ENCODE results near the gene KLF2.

DNA sequence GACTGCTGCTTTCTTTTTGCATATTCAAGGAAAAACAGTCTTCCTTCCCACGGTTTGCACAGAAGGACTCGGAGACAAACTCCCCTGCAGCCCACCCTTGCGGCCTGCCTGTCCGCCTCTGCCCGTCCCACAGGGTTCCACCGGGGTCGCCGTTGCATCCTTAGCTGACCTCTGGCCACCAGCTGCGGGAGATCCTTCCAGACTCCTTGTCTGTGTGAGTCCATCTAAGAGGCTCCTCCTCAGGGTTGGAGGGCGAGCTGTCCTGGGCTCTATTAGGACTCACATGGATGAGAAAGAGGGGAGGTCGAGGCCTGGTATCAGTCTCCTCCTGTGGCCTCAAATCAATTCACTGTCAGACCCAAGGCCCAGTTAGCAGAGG, 39.2 kb downstream of the KLF2 start:
- TF ChIP-seq, protein P1, sequence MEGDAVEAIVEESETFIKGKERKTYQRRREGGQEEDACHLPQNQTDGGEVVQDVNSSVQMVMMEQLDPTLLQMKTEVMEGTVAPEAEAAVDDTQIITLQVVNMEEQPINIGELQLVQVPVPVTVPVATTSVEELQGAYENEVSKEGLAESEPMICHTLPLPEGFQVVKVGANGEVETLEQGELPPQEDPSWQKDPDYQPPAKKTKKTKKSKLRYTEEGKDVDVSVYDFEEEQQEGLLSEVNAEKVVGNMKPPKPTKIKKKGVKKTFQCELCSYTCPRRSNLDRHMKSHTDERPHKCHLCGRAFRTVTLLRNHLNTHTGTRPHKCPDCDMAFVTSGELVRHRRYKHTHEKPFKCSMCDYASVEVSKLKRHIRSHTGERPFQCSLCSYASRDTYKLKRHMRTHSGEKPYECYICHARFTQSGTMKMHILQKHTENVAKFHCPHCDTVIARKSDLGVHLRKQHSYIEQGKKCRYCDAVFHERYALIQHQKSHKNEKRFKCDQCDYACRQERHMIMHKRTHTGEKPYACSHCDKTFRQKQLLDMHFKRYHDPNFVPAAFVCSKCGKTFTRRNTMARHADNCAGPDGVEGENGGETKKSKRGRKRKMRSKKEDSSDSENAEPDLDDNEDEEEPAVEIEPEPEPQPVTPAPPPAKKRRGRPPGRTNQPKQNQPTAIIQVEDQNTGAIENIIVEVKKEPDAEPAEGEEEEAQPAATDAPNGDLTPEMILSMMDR (IDR thresholded peaks at IDR 0.05), result no peak
- TF ChIP-seq POLR2A (IDR thresholded peaks at IDR 0.05), result no peak

Measured in body of pancreas (tissue), 4 donors.